ENCODE data around the gene SUSD1. TPM values are rescaled to one million over a fixed set of nuclear protein-coding genes. Genes with fewer than 3 reads are reported as not detected.
A peak's percentile ranks its signal among the peaks of the same experiment; 100 is the strongest.

SUSD1 gene
- total RNA-seq, 1 experiment from 2014 or later: 7.9 TPM

DNA sequence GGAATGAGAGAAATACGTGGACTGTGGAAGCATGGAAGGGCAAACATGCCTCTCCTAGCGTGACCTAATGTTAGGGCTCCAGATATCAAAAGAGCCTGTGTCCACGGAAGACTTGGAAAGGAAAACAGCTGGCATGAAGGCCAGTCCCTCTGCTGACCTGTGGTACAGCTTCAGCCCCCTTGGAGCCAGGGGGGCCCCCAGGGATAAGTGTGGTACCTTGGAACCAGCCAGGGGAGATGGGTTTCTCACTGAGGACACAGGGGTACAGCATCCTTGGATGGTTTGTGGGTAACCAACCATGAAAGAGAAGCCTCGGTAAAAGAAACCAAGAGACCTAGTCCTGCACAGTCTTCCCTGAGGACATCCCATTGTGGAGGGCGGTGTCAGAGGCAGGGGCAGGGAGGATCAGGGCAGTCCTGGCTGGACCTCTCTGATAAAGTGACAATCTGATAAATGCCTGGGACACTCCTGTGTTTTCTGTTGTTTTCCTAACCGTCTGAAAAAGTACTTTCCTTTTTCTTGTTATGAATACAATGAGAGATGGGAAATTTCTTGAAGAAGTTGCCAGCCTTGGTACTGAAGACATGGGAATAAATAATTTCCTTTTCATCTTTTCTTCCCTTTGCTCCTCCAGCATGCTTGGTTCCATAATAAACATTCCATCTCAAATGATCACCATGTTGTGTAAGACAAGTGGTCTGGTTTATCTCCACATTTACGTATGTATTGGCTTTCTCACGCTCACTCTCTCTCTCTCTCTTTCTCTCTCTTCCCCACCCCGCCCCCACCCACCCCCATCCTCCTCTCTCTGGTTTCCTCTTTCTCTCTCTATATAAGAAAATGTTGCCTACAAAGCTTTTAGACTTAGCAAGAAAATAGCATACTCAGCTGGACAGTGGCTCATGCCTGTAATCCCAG, 102.1 kb downstream of the SUSD1 start:
- DNase-seq (ENCODE audit: low read depth, low spot score) (no peak), ATAC-seq (peak; percentile 21; the same call in 1 of the 2 replicates)
- intact Hi-C loops (cut with micrococcal nuclease): loop anchor here (10.0 kb wide), 1 partner anchor 438 kb away; the partner anchor contains the start of gene DNAJC25
- Histone ChIP-seq H3K4me3 (replicated peaks in 1 of 2; ENCODE audit: low read depth in 1 of 2, low read length in 2 of 2) (no peak overlapping the region), H3K36me3 (ENCODE audit: control insufficient read depth in 1 of 2, insufficient read depth in 2 of 2, low read length in 2 of 2) (no peaks in the 10 kb centered on the region), H3K9ac (ENCODE audit: low read length) (peak overlapping the region; percentile 34; the same call in 1 of the 2 replicates), H3K4me2 (ENCODE audit: low read length) (peak overlapping the region; percentile 3), H3K79me2 (ENCODE audit: insufficient read depth, low read length) (no peaks in the 10 kb centered on the region), H2AFZ (ENCODE audit: low read depth, low read length, poor library complexity, severe bottlenecking) (no peak overlapping the region), H4K20me1 (ENCODE audit: insufficient read depth) (no peaks in the 10 kb centered on the region), H3K4me1 (ENCODE audit: control insufficient read depth in 1 of 2, insufficient read depth in 2 of 2, low read length in 2 of 2) (peaks cover 19 to 66% of the 10 kb centered on the region in 2 experiments), H3K9me2 (ENCODE audit: insufficient read depth) (no peaks in the 10 kb centered on the region), H3K27me3 (ENCODE audit: insufficient read depth, low read length) (no peaks in the 10 kb centered on the region), H3K9me3 (ENCODE audit: control insufficient read depth in 1 of 2, insufficient read depth in 1 of 2, low read depth in 1 of 2, low read length in 2 of 2) (no peaks in the 10 kb centered on the region), H3K27ac (ENCODE audit: low read depth, low read length) (no peak overlapping the region)
- ChIA-PET RAD21 (ENCODE audit: low non-redundant PET in 1 of 2, low total read pairs in 2 of 2, uncharacterized antibody in 2 of 2, unreplicated experiment in 2 of 2) (interaction anchor here (0.6 kb wide), 2 partner anchors 306 to 317 kb away, joined by 3 to 4 read pairs; no protein-coding TSS in a partner anchor), POLR2A (interaction anchor here (0.7 kb wide), 1 partner anchor 447 kb away, joined by 4 read pairs; no protein-coding TSS in a partner anchor), CTCF (interaction anchor here (1.4 kb wide), 1 partner anchor 314 kb away, joined by 5 read pairs; no protein-coding TSS in a partner anchor)
- no peak for TF ChIP-seq ZFX (IDR thresholded peaks at IDR 0.05)
- no TSS peak for BruUV-seq (replicated peaks)

DNA sequence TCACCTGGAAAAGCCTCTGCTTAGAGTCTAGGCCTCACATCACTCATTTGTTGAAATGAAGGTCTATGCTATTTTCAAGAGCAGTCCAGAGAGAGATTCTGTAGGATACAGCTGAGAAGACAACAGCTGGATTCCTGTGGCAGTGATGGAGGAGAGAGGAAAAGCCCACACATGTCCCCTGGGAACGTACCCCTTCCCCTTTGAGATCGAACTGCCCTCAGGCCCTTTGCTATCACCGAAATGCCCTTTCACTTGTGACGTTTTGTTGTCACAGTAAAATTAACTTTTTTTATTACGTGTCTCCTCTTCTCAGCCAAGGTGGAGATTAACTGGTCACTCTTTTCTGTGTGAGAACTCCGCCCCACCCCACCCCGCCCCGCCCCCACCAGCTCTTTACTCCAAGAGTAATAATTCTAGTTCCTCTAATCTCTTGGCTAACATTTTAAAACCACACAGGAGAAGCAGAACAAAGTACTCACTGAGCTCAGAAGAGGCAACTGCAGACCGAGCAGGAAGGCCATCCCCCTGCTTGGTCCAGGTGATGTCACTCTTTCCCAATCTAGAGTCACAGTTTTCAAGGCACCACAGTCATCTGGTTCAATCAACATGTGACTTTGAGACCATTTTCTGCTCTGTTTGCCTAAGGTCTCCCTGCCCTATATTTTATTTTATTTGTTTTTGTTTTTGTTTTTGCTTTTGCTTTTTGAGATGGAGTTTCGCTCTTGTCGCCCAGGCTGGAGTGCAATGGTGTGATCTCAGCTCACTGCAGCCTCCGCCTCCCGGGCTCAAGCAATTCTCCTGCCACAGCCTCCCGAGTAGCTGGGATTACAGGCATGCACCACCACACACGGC, 105.6 kb downstream of the SUSD1 start:
- peaks cover 44 to 94% of the 10 kb centered on the region in 2 experiments for H3K4me1 ChIP-seq (ENCODE audit: control insufficient read depth in 1 of 2, insufficient read depth in 2 of 2, low read length in 2 of 2)
- H3K4me2 ChIP-seq (ENCODE audit: low read length): no peak overlapping the region; the same call in 1 of the 2 replicates
- intact Hi-C loops (cut with micrococcal nuclease): loop anchor here (10.0 kb wide), 2 partner anchors 95 to 435 kb away; partner anchors contain the start of gene DNAJC25
- H2AFZ ChIP-seq (ENCODE audit: low read depth, low read length, poor library complexity, severe bottlenecking): no peak overlapping the region
- no peak overlapping the region for H3K4me3 ChIP-seq (replicated peaks in 1 of 2; ENCODE audit: low read depth in 1 of 2, low read length in 2 of 2)
- no peaks in the 10 kb centered on the region for H3K36me3 ChIP-seq (ENCODE audit: control insufficient read depth in 1 of 2, insufficient read depth in 2 of 2, low read length in 2 of 2)
- TF ChIP-seq TCF7L2 (IDR thresholded peaks at IDR 0.05; ENCODE audit: borderline replicate concordance, extremely low read depth, insufficient read depth, insufficient read length) (no peak), EZH2 (IDR thresholded peaks at IDR 0.05) (no peak), POLR2AphosphoS5 (IDR thresholded peaks at IDR 0.05; ENCODE audit: low read depth, low read length) (no peak), CEBPB (IDR thresholded peaks at IDR 0.05; ENCODE audit: low read depth) (0 out of 2 replicates have a peak, but pooled peaks have one; percentile 13), CBX3 (IDR thresholded peaks at IDR 0.05; ENCODE audit: low read depth) (no peak)
- ChIA-PET RAD21 (ENCODE audit: low non-redundant PET in 1 of 2, low total read pairs in 2 of 2, uncharacterized antibody in 2 of 2, unreplicated experiment in 2 of 2) (interaction anchor here in 1 of 2 experiments (0.8 kb wide), 1 partner anchor 310 kb away, joined by 3 read pairs; no protein-coding TSS in a partner anchor), POLR2A (interaction anchor here (1.2 kb wide), 1 partner anchor 57 kb away, joined by 3 read pairs; no protein-coding TSS in a partner anchor), CTCF (no interaction called here)
- DNase-seq (ENCODE audit: low read depth, low spot score) (no peak), ATAC-seq (no peak)
- BruUV-seq (replicated peaks): no TSS peak
- no peak overlapping the region for H3K27ac ChIP-seq (ENCODE audit: low read depth, low read length)
- peak overlapping the region; percentile 29; the same call in 1 of the 2 replicates for H3K9ac ChIP-seq (ENCODE audit: low read length)
- no peaks in the 10 kb centered on the region for H4K20me1 ChIP-seq (ENCODE audit: insufficient read depth)
- no peaks in the 10 kb centered on the region for H3K79me2 ChIP-seq (ENCODE audit: insufficient read depth, low read length)
- no peaks in the 10 kb centered on the region for H3K9me2 ChIP-seq (ENCODE audit: insufficient read depth)
- no peaks in the 10 kb centered on the region for H3K27me3 ChIP-seq (ENCODE audit: insufficient read depth, low read length)
- H3K9me3 ChIP-seq (ENCODE audit: control insufficient read depth in 1 of 2, insufficient read depth in 1 of 2, low read depth in 1 of 2, low read length in 2 of 2): no peaks in the 10 kb centered on the region

All from HCT116 (cell line).